Peyer's patch (tissue), 4 donors: ENCODE results near the gene MCU. TPM values are rescaled to one million over a fixed set of nuclear protein-coding genes. Genes with fewer than 3 reads are reported as not detected.

Experiments
- DNase-seq, 3 donors: peaks; one replicate each; pipeline ENCODE4 v3.0.0-alpha.2; 2017 to 2019
- H3K27ac ChIP-seq, 4 donors: fragments of 200-600 bp; sonication (generic); one replicate each; pipeline ENCODE4 v1.5.1; 2016 to 2019
- H3K27me3 ChIP-seq, 2 donors: fragments of 200-600 bp; sonication (generic); one replicate each; pipeline ENCODE4 v1.5.1; 2019
- H3K36me3 ChIP-seq, 3 donors: fragments of 200-600 bp; sonication (generic); one replicate each; pipeline ENCODE4 v1.5.1; 2016 to 2019
- H3K4me1 ChIP-seq, 4 donors: fragments of 200-600 bp; sonication (generic); one replicate each; pipeline ENCODE4 v1.5.1; 2016 to 2019
- H3K4me3 ChIP-seq, 4 donors: fragments of 200-600 bp; sonication (generic); 1 replicate in 3 of 4; 2 replicates in 1 of 4; pipeline ENCODE4 v1.5.1; 2016 to 2019; ENCODE audit warnings: mild to moderate bottlenecking in 1 of 4
- H3K9me3 ChIP-seq, 4 donors: fragments of 200-600 bp; sonication (generic); one replicate each; pipeline ENCODE4 v1.5.1; 2016 to 2019; ENCODE audit warnings: mild to moderate bottlenecking in 1 of 4
- POLR2A ChIP-seq, 2 donors: fragments of 450-650 bp; IDR thresholded peaks; one replicate each; pipeline ENCODE4 v1.5.1; 2017; ENCODE audit warnings: antibody characterized with exemption in 2 of 2, mild to moderate bottlenecking in 2 of 2, moderate library complexity in 2 of 2
- total RNA-seq, 4 donors: library from RNA; depleted of rRNA; stranded (reverse); fragments of >200 nt; gene quantifications; one replicate each; pipeline ENCODE4 v1.1.0, GENCODE V29; 2016
- TF ChIP-seq, protein P1 (sequence below), 6 experiments: fragments of 450-650 bp in 4 of 6; fragments of 200-600 bp in 2 of 6; sonication (generic) in 1 of 6; IDR thresholded peaks; one replicate each; pipeline ENCODE4 v1.5.1; 2017 to 2019; ENCODE audit warnings: antibody characterized with exemption in 6 of 6, mild to moderate bottlenecking in 3 of 6, moderate library complexity in 1 of 6

The MCU gene
- total RNA-seq, 4 donors from 2014 or later: 44.6 to 65.8 (median 52.9) TPM

DNA sequence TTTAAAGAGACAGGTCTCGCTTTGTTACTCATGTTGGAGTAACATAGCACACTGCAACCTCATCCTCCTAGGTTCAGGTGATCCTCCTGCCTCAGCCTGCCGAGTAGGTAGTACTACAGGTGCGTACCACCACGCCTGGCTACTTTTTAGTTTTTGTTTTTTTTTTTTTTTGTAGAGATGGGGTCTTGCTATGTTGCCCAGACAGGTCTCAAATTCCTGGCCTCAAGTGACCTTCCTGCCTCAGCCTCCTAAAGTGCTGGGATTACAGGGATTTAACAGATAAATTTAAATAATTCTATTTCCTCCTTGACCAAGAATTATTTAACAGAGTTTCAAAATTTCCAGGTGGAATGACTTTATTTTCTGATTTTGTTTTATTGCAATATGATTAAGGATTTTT is 104.6 kb downstream of the MCU start:
- no peak for DNase-seq
- no peaks in the 10 kb centered on the region for H3K27me3 ChIP-seq
- H3K36me3 ChIP-seq: no peaks in the 10 kb centered on the region
- no peaks in the 10 kb centered on the region for H3K4me1 ChIP-seq
- H3K9me3 ChIP-seq: no peaks in the 10 kb centered on the region
- no peak overlapping the region for H3K27ac ChIP-seq
- TF ChIP-seq POLR2A (IDR thresholded peaks at IDR 0.05): no peak
- no peak overlapping the region for H3K4me3 ChIP-seq

DNA sequence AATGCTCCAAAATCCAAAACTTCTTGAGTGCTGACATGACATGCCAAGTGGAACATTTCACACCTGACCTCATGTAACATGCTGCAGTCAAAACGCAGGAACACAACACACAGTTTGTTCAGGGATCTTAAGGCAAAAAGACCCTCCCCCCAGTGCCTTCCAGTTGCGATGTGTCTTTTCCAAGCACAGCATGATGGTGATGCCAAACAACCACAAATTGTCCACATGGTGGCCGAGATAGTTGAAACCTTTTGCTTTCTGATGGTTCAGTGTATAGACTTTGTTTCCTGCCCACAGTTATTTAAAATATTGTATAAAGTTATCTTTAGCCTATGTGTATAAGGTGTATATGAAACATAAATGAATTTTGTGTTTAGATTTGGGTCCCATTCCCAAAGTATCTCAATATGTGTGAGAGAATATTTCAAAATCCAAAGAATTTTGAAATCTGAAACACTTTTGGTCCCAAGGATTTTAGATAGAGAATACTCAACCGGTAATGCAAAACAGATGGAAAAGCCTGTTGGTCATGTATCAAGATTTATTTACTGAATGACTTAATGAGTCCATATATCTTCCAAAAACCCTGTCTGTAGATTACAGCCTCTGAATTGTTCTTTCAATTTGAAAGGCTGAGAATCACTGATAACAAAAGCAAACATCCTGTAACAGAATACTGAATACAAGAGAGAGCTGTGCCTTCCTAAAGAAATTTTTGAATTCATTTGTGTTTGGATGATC is 108.2 kb downstream of the MCU start:
- no peaks in the 10 kb centered on the region for H3K36me3 ChIP-seq
- H3K27me3 ChIP-seq: no peaks in the 10 kb centered on the region
- no peak for TF ChIP-seq POLR2A (IDR thresholded peaks at IDR 0.05)
- TF ChIP-seq, protein P1, sequence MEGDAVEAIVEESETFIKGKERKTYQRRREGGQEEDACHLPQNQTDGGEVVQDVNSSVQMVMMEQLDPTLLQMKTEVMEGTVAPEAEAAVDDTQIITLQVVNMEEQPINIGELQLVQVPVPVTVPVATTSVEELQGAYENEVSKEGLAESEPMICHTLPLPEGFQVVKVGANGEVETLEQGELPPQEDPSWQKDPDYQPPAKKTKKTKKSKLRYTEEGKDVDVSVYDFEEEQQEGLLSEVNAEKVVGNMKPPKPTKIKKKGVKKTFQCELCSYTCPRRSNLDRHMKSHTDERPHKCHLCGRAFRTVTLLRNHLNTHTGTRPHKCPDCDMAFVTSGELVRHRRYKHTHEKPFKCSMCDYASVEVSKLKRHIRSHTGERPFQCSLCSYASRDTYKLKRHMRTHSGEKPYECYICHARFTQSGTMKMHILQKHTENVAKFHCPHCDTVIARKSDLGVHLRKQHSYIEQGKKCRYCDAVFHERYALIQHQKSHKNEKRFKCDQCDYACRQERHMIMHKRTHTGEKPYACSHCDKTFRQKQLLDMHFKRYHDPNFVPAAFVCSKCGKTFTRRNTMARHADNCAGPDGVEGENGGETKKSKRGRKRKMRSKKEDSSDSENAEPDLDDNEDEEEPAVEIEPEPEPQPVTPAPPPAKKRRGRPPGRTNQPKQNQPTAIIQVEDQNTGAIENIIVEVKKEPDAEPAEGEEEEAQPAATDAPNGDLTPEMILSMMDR (IDR thresholded peaks at IDR 0.05): no peak
- H3K27ac ChIP-seq: no peak overlapping the region
- H3K4me3 ChIP-seq: no peak overlapping the region
- no peak for DNase-seq
- no peaks in the 10 kb centered on the region for H3K9me3 ChIP-seq
- no peaks in the 10 kb centered on the region for H3K4me1 ChIP-seq

DNA sequence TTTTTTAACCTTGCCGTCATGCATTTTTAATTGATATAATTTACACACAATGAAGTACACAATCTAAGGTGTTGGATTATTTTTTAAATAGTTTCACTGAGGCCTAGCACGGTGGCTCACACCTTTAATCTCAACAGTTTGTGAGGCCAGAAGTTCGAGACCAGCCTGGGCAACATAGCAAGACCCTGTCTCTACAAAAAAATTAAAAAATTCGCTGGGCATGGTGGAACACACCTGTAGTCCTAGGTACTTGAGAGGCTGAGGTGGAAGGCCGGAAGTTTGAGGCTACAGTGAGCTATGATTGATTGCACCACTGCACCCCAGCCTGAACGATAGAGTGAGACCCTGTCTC is 108.8 kb downstream of the MCU start:
- Histone ChIP-seq H3K27me3 (no peaks in the 10 kb centered on the region), H3K27ac (no peak overlapping the region), H3K9me3 (no peaks in the 10 kb centered on the region), H3K36me3 (no peaks in the 10 kb centered on the region), H3K4me1 (no peaks in the 10 kb centered on the region), H3K4me3 (no peak overlapping the region)
- TF ChIP-seq POLR2A (IDR thresholded peaks at IDR 0.05): no peak
- TF ChIP-seq, protein P1 (IDR thresholded peaks at IDR 0.05): no peak
- no peak for DNase-seq

DNA sequence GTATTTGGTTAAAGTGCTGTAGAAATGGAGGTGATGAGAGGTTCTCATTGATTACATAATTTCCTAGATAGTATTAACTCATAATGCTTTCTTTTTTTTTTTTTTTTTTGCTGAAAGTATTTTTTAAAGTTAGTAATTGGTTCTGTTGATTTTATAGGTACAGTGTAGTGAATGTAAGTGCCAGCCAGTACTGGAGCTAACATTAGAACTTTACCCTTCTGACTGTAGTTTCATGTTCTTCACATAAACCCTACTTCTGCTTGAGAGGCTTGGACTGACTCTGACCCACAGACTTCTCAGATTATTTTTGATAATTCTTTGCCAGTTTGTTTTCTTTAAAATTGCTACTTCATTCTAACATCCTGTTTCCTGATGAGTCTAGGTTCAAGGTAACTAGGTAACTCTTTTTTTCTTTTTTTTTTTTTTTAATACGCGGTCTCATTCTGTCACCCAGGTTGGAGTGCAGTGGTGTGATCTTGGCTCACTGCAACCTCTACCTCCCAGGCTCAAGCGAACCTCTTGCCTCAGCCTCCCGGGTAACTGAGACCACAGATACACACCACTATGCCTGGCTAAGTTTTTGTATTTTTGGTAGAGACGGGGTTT is 109.4 kb downstream of the MCU start:
- DNase-seq: no peak
- H3K27me3 ChIP-seq: no peaks in the 10 kb centered on the region
- H3K27ac ChIP-seq: no peak overlapping the region
- no peak for TF ChIP-seq POLR2A (IDR thresholded peaks at IDR 0.05)
- TF ChIP-seq, protein P1 (IDR thresholded peaks at IDR 0.05): no peak
- no peaks in the 10 kb centered on the region for H3K9me3 ChIP-seq
- no peaks in the 10 kb centered on the region for H3K36me3 ChIP-seq
- H3K4me3 ChIP-seq: no peak overlapping the region
- H3K4me1 ChIP-seq: no peaks in the 10 kb centered on the region

DNA sequence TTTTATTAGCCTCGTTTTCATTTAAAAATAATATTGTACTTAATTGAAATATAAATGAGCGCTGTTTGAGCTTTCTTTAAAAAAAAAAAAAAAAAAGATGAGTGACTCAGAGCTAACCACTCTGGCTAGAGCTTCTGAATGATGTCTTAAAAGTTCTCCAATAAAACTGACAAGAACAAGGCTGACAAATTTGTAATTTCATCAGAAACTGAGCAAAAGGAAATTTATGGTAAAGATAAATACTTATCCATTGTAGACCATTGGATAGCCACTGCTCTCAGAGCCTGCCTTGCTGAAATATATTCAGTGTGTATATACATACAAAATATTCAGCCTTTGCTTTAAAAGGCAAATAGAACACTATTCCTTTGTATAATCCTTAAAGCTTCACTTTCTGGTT is 110.4 kb downstream of the MCU start:
- Histone ChIP-seq H3K4me3 (no peak overlapping the region), H3K4me1 (no peaks in the 10 kb centered on the region), H3K27ac (no peak overlapping the region), H3K27me3 (no peaks in the 10 kb centered on the region), H3K9me3 (no peaks in the 10 kb centered on the region), H3K36me3 (no peaks in the 10 kb centered on the region)
- TF ChIP-seq, protein P1 (IDR thresholded peaks at IDR 0.05): no peak
- TF ChIP-seq POLR2A (IDR thresholded peaks at IDR 0.05): no peak
- DNase-seq: no peak

DNA sequence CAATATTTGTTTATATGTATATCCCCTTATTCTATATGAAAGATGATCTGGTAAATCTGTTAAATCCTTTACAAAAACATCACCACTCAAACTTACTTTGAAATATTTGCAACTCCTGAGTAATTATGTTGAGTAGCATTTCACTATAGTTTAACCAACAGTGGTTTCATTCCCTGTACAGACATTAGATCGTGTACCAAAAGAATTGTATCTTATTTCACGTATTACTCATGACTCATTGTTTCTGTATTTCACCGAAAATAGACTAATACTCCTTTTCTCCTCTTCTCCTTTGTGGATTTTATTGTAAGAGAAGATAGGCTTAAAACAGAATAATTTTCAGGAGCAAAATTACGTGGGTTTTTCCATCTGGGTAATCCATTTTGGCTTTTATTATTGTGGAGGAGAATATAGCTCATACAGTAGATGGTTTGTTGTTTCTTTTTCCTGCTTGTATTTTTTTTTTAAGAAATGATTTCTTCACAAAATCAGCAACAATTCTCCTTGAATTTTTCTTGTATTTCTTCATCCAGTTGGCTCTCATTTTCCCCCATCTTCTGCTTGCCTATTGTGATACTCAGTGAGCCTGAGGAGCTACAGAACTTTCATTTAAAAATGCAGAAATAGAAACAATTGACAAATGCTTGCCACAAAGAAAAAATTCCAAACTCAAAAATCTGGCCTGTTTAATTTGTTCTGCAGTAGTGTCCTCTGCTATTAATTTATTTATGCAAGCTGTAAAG is 111.0 kb downstream of the MCU start:
- no peaks in the 10 kb centered on the region for H3K36me3 ChIP-seq
- TF ChIP-seq, protein P1 (IDR thresholded peaks at IDR 0.05): no peak
- TF ChIP-seq POLR2A (IDR thresholded peaks at IDR 0.05): no peak
- DNase-seq: no peak
- H3K27ac ChIP-seq: no peak overlapping the region
- no peaks in the 10 kb centered on the region for H3K27me3 ChIP-seq
- no peak overlapping the region for H3K4me3 ChIP-seq
- H3K9me3 ChIP-seq: no peaks in the 10 kb centered on the region
- H3K4me1 ChIP-seq: no peaks in the 10 kb centered on the region
